Activated CD8-positive, alpha-beta memory T cell treated with anti-CD3 and anti-CD28 coated beads, Interleukin-2, amount 50 U/mL, for 48 hours (primary cell): ENCODE measurements around the gene PKN1.
"Not testable (repeated sequence)": the region's sequence is repeated elsewhere in the genome, so short reads cannot be mapped to it uniquely, and the experiment has no call there.

Source experiments
- DNase-seq: peaks from one replicate; pipeline ENCODE4 v3.0.0-alpha.2; 2020

The PKN1 gene

DNA sequence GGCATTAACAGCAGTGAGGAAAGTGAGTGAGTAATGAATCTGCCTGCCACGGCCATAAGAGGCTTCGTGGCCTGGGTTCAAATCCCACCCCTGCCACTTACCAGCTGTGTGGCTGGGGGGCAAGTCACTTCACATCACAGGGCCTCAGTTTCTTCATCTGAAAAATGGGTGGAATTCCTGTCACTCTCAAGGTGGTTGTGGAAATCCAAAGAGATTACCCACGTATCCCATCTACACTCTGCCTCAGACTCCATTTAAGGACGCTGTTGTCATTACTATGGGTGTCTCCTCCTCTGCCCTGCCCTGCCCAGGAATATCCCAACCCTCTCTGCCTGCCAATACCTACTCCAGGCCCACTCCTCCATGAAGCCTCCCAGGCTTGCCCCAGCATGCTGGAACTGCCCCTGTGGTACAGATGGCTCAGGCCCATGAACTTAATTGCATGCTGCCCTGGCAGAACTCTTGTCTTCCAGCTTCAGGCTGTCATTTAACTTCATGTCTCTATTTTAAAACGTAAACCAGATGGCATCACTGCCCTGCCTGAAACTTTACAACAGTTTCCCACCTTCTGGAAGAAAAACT, 59.7 kb downstream of the PKN1 start:
- DNase-seq, result no peak

DNA sequence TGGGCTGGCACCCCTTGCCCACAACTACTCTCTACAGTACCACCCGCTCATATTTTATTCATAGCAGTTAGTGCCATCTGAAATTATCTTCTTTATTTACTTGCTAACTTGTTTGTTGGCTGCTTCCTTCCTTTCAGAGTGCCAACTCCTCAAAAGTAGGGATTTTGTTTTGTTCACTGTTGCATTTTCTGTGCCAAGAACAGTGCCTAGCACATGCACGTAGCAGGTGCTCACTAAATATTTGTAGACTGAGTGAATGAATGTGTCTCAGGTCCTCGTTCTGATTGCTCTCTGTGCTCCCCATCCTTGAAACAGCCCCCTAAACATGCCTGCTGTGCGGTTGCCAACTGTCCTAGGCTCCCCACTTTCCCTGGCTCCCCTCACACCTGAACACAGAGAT, 61.3 kb downstream of the PKN1 start:
- DNase-seq, result no peak

DNA sequence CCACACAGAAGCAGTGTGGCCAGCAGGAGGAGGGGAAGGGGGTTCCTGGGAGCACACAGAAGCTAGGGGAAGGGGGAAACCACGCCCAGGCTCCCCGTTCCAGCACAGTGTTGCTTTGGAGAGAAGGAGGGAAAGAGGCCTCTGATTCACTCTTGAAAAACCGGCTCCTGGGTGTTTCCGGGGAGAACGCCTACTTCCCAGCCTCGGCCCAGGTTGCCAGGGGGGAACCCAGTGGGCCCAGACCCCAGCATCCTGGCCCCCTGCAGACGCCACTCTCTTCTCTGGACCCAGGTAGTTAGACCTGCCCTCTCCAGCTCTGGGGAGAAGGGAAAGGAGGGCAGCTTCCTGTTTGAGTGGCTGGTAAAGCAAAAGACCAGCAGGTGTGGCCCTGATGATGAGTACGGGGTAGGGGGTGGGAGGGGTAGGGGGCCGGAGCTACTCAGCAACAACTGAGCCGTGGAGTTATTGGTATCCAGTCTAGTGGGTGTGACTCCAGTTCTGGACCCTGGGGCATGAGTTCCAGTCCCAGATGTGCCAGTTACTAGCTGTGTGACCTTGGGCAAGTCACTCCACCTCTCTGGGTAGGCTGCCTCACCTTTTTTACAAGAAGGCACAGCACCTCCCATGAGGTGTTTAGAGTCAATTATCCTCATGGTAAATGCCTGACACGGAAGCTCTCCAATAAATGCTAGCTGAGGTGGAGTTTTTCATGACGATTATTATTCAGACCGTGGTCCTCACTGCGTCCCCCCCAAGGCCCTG, 62.0 kb downstream of the PKN1 start:
- DNase-seq, result peak; percentile 53

DNA sequence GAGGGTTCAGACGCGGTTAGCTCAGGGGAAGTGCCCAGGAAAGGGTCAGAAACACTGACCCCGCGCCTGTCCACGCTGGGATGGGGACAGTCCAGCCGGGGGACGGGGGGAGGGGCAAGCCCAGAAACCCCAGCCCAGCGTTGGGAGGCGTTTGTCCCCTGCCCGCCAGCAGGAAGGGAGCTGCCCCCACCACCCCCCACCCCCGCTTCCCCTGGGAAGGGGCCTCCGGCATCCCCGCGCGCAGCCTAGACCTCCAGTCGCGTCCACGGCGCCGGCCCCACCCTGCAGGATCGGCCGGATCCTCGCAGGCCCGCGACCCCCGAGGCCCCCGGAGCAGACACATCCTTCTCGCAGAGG, 62.5 kb downstream of the PKN1 start:
- no peak for DNase-seq

DNA sequence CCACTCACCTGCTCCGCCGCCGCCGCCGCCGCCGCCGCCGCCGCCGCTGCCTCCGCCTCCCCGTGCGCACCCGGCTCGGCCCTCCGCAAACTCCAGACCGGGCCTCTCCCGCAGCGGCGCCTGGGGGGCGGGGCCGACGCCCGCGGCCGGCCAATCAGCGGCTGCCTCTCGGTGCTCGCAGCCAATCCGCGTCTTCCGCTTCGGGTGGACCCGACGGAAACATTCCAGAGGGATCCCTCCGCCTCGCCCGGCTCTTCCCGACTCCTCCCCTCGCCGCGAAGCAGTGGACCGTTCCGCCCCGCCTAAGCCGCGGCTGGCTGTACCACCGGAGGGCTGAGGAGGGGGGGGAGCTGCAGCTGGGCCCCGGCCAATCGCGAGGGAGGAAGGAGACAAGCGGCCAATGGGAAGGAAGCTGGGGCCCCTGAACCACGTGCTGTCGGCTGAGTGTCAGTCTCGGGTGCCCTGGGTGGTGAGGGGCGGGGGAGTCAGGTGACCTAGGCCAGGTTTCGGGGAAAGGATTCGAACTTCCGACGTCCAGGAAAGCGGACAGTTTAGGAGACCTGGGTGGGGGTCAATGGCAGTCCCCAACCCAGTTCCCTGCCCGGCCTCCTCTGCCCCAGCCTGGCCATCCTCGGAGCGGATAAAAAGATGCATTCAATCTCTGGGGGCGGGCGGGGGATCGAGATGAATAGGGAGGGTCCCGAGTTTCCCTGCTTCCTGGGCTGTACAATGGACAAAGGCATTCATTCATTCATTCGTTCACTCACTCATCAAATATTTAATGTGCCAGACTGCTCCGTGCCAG, 63.1 kb downstream of the PKN1 start, which contains the start of gene GIPC1:
Gene GIPC1, minus strand, starts transcription at position 99 of the 805 bp plus-strand sequence. CDS start 13,151 bp downstream, outside the sequence.
- peak; percentile 92 for DNase-seq

DNA sequence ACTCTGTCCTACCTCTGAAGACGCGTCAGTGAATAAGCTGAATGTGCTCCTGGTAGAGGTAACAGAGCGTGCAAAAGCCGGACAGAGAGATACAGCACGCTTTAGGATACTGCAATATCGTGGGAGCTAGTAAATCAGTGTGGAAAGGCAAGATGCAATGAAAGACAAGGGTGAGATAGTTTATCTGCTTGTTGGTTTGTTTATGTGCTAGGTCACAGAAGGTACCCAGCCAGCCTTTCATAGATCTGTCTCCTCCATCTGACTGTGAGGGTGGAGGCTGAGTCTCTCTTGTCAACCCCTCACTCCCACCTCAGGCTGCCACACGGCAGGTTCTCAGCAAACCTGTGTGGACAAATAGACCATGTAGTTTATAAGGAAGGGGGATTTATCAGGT, 63.7 kb downstream of the PKN1 start:
- DNase-seq, result no peak

DNA sequence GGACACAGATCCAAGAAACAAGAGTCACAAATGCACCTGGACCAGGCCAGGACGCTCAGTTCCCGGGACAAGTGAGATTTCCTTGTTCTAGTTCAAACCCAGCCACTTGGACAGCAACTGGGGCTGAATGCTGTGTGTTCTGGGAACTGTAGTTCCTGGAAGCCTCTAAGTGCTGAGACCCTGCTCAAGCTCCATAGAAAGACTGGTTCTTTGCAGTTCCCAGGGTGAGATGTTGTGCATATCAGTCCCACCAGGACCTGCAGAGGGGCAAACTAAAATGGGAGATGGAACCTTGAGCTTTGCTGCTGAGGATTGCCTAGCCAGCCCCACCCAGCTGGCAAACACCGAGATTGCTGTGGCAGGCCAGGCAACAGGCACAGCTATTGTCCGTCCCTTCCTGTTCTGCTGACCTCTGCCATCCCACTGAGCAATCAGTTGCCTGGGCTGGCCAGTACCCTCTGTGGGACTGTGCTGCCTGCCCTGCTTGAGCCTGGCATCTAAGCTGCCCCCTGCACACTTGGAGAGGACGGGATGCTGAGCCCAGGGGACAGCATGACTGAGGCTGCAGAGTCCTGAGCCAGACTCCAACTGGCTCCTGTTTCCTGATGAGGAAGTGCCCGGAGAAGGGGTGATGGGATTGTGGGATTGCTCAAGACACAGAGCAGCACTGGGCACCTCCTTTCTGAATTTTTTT, 64.3 kb downstream of the PKN1 start:
- DNase-seq, result no peak

DNA sequence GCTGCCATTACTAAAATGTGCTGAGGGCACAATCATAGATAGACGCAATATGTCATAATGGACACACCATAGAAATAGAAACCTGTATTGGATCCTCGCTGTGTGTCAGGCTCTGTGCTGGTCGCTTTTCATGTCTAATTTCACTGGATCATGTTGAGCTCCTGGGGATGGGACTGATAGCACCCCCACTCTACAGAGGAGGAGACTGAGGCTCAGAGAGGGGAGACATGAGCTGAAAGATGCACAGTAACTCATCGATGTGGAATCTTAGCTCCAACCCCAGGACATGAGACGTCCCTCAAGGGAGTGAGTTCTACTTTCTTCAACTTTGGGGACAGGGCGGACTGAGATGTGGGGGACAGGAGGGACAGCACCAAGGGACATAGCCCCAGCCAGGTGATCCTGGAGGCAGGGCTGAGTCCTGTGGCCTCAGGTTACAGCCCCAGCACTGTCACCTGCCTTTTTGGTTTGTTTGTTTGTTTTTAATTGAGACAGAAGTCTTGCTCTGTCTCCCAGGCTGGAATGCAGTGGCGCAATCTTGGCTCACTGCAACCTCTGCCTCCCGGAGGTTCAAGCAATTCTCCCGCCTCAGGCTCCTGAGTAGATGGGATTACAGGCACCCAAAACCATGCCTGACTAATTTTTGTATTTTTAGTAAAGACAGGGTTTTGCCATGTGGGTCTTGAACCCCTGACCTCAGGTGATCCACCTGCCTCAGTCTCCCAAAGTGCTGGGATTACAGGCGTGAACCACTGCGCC, 69.4 kb downstream of the PKN1 start:
- no peak for DNase-seq

DNA sequence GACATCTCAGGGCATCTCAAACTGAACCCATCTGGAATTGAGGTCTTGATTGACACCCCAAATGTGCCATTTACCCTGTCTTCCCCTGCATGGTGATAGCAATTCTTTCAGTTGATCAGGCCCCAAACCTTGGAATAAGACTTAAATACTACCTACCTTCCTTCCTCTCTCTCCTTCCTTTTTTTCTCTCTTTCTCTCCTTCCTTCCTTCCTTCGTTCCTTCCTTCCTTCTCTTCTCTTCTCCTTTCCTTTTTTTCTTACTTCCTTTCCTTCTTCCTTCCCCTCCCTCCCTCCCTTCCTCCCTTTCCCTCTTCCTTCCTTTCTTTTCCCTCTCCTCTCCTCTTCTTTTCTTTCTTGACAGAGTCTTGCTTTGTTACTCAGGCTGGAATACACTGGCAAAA, 70.2 kb downstream of the PKN1 start:
- no peak for DNase-seq

DNA sequence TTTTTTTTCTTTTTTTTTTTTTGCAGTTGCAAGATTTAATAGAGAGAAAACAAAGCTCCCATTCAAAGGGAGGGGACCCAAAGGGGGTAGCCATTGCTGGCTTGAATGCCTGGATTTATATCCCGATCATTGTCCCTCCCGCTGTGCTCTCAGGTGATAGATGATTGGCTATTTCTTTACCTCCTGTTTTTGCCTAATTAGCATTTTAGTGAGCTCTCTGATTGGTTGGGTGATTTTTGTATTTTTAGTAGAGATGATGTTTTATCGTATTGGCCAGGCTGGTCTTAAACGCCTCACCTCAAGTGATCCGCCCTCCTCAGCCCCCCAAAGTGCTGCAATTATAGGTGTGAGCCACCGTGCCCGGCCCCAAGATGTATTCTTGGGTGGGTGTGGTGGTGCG, 71.5 kb downstream of the PKN1 start:
- DNase-seq, result not testable (repeated sequence)

DNA sequence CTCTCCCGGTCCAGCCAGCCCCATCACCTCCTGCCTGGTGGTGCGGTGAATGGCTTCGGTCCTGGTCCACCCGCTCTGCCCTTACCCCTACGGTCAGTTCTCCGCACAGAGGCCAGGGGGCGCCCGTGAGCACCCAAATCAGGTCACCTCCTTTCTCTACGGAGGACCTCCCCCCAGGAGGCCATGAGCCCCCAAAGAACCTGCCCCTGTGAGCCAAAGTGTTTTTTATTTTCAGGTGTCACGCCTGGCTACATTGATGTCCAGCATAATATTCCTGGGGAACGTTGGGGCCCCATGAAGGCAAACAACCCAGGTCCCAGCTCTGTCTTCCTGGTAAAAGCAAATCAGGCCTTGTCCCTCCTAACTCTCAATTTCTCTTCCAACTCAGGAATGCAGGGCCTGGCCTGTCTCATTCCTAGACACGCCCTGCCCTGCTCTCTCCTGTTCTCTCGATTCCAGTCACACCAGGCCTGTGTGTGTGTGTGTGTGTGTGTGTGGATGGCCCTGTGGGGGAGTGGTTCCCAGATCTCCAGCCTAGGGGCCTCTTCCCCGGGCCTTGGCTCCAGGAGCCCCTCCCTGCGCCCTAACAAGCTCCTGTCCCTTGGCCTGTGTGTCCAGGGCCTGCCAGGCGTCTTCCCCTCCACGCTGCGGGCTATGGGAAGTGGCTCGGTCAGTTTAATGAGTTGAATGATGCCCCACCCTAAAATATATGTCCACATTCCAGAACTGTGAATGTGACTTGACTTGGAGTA, 72.6 kb downstream of the PKN1 start:
- peak; percentile 93 for DNase-seq

DNA sequence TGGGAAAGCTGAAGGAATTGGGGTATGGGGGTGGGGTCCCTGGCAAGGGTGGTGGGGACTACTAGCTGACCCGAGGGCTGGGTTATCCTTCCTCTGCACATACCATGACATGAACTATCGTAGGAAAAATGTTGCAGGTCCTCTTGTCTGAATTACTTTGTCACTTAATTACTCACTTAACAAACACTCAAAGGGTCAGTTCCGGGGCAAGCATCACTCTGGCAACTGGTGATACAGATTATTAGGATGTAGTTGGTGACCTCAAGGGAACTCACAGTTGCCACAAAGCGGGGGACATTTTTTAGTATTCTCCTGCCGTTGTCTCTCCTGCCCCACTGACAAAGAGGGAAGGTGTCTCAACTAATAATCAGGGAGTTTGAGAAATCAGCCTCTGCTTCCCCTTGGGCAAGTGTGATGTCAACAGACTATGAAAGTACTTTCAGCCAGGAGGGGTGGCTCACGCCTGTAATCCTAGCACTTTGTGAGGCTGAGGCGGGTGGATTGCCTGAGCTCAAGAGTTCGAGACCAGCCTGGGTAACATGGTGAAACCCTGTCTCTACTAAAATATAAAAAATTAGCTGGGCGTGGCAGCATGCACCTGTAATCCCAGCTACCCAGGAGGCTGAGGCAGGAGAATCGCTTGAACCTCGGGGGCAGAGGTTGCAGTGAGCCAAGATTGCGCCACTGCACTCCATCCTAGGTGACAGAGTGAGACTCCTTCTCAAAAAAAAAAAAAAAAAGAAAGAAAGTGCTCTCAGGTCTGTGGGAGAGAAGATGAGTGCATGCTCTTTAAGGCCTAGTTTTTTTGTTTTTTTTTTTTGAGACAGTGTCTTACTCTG, 74.8 kb downstream of the PKN1 start:
- no peak for DNase-seq

DNA sequence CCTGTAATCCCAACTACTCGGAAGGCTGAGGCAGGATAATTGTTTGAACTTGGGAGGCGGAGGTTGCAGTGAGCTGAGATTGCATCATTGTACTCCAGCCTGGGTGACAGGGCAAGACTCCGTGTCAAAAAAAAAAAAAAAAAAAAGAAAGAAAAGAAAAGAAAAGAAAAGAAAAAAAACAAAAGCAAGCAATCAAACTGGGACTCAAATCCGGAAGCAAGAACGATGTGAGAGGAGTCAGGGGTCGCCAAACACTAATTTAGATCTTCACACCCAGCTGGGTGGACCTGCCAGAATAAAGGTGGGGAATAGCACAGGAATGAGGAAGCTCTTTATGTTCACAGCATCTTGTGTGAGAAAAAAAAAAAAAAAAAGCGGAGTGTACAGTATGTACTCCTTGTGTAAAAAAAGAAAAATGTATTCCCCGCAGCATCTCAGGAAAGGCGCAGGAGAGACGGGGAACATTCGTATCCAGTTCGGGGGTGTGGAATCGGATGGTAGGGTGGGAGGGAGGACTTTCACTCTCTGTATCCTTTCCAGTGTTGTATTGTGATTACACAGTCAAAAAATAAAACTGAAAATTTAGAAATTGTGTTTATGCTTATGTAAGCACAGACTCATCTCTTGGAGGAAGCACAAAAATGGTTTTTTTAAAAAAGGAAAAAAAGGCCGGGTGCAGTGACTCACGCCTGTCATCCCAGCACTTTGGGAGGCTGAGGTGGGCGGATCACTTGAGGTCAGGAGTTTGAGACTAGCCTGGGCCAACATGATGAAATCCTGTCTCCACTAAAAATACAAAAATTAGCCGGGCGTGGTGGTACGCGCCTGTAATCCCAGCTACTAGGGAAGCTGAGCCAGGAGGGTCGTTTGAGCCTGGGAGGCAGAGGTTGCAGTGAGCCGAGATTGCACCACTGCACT, 77.5 kb downstream of the PKN1 start:
- no peak for DNase-seq

DNA sequence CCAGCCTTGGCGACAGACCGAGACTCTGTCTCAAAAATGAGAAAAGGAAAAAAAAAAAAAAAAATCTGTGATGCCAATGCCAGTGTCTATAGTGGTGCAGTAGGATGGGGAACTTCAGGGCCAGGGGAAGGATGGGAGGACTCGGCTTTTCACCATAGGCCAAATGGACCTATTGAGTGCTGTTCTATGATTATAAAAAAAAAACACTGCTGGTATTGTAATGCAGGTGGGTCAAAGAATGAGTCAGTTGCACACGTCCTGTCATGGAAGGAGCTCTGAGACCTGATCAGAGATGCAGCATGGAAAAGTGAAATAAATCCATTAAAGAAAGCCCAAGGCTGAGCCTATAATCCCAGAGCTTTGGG, 78.1 kb downstream of the PKN1 start:
- DNase-seq, result no peak

DNA sequence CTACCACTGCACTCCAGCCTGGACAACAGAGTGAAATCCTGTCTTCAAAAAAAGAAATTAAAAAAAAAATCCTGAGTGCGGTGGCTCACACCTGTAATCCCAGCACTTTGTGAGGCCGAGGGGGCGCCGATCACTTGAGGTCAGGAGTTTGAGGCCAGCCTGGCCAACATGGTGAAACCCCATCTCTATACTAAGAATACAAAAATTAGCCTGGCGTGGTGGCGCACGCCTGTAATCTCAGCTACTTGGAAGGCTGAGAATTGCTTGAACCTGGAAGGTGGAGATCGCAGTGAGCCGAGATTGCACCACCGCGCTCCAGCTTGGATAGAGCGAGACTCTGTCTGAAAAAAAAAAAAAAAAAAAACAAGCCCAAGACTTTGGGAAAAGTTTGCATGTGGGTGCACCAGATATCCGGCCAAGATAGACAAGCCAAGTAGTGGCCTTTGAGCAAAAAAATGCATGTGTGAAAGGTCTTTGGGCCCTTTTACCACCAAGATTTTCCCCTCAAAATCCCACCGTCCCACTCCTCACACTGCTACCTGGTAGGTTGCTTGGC, 79.4 kb downstream of the PKN1 start:
- DNase-seq, result no peak

DNA sequence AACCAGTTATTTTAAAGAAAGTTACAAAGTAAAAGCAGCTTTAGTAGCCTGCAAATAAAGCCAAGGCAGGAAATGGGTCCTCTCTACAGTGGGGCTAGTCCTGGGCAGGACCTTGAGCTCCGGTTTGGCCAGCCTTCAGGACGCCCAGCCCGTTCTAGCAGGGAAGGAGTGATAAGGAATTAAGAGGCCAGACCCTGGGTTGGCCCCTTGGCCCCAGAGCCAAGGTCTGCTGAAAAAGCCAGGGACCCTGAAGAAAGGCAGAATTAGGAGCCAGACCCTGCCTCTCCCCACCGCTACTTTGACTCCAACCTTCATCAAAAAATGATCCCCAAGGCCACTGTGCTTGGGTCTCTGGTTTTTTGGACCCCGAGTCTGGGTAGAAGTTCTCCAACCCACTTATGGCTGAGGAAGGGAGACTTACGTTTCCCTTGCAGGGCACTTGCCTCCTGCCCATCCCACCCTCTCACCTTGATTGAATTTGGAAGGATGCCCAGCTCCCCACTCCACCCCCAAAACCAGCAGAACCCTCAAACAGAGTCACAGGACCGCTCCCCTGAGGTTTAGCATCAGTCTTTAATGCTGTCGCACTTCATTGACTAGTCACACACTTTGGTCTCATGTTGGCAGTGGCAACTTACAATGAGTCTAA, 81.2 kb downstream of the PKN1 start:
- no peak for DNase-seq

DNA sequence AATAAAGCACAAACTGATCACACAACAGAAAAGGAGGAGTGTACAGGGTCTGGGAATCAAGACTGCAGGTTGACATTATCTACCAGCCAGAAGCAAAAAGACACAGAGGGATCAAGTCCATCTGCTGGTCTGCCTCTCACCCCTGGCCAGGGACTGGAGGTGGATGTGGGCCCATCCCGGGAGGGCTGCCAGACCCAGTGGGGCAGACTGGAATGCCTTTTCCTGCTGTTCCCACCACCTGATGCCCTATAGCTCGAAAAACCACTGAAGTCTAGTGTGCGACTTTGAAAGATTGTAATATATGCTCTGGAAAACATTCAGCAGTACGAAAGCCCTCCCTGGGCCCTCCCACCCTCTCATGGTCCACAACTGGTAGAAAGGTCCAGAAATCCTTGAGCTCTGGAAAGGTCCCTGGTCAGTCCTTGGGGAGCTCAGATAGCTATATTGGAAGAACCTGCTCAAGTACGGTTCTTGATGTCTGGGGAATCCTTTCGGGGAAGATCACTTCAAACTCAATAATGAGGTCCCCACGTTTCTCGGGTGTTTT, 82.5 kb downstream of the PKN1 start:
- DNase-seq, result no peak

DNA sequence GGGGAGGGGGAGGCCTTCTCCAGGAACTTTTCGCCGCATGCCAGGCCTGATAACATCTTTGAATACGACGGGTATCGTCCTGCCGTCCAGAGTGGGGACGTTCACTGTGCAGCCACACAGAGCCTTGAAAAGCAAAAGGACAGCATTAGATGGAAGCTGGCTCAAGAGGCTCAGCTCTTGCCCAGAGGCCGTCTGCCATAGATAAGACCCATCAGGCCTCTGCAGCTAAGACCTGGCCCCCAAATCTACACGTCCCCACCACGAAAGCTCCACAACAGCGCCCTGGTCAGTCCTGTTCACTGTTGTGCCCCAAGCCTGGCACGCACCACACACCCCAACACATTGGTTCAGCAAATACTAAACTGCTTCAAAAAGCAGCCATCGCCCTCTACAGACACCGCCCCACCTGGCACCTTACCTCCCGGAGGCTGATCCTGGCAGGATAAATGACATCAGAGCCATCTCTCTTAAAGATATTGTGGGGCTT, 83.0 kb downstream of the PKN1 start:
- DNase-seq, result no peak
